MM.1S (cell line): Measurements from ENCODE around the gene GFI1B.

Experiments
- CTCF ChIP-seq: fragments of 300-600 bp; sonication (generic); IDR thresholded peaks from 2 replicates; pipeline ENCODE4 v1.5.1; 2016; ENCODE audit warnings: antibody characterized with exemption, low read length, mixed read lengths
- EZH2phosphoT487 ChIP-seq: fragments of 300-600 bp; sonication (generic); IDR thresholded peaks from 2 replicates; pipeline ENCODE4 v1.6.1; 2018; ENCODE audit warnings: antibody characterized with exemption, low read length

- TF ChIP-seq CTCF (no peak), EZH2phosphoT487 (no peak)
These were observed 15.0 kb downstream of the GFI1B start for GRCh38 chr9:132993511-132993939.
